Measurements from ENCODE around the gene BLCAP. TPM values are rescaled to one million over a fixed set of nuclear protein-coding genes. Genes with fewer than 3 reads are reported as not detected.
A peak's percentile ranks its signal among the peaks of the same experiment; 100 is the strongest.
"Not testable (repeated sequence)": the region's sequence is repeated elsewhere in the genome, so short reads cannot be mapped to it uniquely, and the experiment has no call there.

The BLCAP gene, protein sequence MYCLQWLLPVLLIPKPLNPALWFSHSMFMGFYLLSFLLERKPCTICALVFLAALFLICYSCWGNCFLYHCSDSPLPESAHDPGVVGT
- total RNA-seq (ENCODE audit: unreplicated experiment), result 97.2 TPM
- long read RNA-seq, transcript BLCAP-215 (2 exons, 2,017 nt), result major isoform, 43 of 49 reads
- long read RNA-seq, partial matches to known transcripts, result 4 of 49 reads
- long read RNA-seq, other reads (novel, unspliced or antisense), result 1 of 49 reads

DNA sequence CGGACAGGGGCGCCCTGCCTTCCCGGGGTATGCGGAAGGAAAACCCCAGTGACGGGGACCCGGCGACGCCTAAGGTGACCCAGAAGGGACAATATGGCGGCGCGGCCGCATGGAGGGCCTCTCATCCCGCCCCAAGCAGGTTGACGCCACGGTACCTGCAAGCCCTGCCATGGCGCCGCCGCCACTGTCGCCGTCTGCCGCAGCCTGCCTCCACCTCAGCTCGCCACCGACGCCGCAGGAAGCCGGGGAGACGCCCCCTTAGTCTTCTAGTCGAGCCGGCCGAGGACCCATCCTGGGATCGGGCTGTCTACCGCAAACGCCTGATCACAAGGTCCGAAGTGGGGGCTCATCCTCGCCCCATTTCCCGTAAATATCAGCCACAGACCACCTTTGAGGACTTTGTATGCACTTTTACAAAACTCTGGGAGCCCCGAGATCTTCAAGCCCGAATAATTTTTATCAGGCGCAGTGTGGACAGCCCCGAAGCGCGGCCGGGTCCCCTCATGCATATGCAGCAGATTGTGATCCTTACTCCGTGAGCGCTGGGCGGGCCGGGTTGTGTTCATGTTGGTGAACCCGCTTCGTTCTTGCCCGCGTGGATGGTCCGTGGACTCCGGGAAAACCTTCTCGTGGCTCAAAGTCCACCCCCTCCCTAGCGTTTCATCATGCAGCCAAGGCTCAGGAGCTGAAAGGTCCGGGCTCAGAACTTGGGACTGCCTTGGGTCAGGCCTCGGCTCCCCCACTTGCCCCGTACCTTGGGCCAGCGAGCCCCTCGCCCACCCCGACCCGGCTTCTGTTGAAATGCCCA is at the start of gene BLCAP:
Gene BLCAP, minus strand, starts transcription at position 239 of the 808 bp plus-strand sequence. CDS start 8,702 bp downstream, outside the sequence.
- peak within 1 kb of the TSS; percentile 99 for H3K27ac Mint-ChIP-seq (ENCODE audit: unreplicated experiment)
- peaks cover 5% of the 10 kb centered on the region for H3K9me3 Mint-ChIP-seq (ENCODE audit: unreplicated experiment)
- peak; percentile 88 for DNase-seq
- peaks cover 34% of the 10 kb centered on the region for H3K4me1 Mint-ChIP-seq (ENCODE audit: low read depth, unreplicated experiment)
- TF ChIP-seq CTCF (IDR thresholded peaks at IDR 0.05; ENCODE audit: partially characterized antibody, unreplicated experiment), result no peak
- peaks cover 8% of the 10 kb centered on the region for H3K27me3 Mint-ChIP-seq (ENCODE audit: unreplicated experiment)
- H3K4me3 Mint-ChIP-seq (ENCODE audit: unreplicated experiment), result peak within 1 kb of the TSS; percentile 95
- no peaks in the 10 kb centered on the region for H3K36me3 Mint-ChIP-seq (ENCODE audit: unreplicated experiment)

- DNase-seq; H3K9me3 Mint-ChIP-seq (ENCODE audit: unreplicated experiment); H3K4me1 Mint-ChIP-seq (ENCODE audit: low read depth, unreplicated experiment); H3K36me3 Mint-ChIP-seq (ENCODE audit: unreplicated experiment); H3K27me3 Mint-ChIP-seq (ENCODE audit: unreplicated experiment); H3K27ac Mint-ChIP-seq (ENCODE audit: unreplicated experiment); H3K4me3 Mint-ChIP-seq (ENCODE audit: unreplicated experiment): not testable (repeated sequence)
Measured at GRCh38 chr20:37577436-37577835, 49.8 kb upstream of the BLCAP start.

DNA sequence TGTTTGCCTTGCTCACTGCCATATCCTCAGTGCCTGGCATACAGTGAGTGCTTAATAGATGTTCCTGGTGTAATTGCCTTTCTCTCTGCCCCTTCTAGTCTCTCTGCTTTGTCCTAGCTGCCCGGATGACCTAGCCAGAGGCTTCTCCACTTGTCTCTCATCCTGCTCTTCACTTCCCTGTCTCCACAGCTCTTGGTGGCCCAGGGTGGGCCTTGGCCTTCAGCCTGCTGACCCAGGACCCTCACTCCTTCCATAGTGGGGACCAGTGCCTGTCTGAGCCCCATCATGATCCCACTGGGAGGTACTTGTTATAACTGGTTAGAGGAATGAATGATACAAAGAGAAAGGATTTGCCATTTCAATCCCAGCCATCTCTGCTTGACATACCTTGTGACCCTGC is 49.2 kb upstream of the BLCAP start:
- Mint-ChIP-seq H3K9me3 (ENCODE audit: unreplicated experiment) (peaks cover 5% of the 10 kb centered on the region), H3K4me1 (ENCODE audit: low read depth, unreplicated experiment) (peaks cover 5% of the 10 kb centered on the region), H3K27ac (ENCODE audit: unreplicated experiment) (no peak overlapping the region), H3K4me3 (ENCODE audit: unreplicated experiment) (no peak overlapping the region), H3K36me3 (ENCODE audit: unreplicated experiment) (no peaks in the 10 kb centered on the region), H3K27me3 (ENCODE audit: unreplicated experiment) (peaks cover 3% of the 10 kb centered on the region)
- DNase-seq, result no peak
- no peak for TF ChIP-seq CTCF (IDR thresholded peaks at IDR 0.05; ENCODE audit: partially characterized antibody, unreplicated experiment)

DNA sequence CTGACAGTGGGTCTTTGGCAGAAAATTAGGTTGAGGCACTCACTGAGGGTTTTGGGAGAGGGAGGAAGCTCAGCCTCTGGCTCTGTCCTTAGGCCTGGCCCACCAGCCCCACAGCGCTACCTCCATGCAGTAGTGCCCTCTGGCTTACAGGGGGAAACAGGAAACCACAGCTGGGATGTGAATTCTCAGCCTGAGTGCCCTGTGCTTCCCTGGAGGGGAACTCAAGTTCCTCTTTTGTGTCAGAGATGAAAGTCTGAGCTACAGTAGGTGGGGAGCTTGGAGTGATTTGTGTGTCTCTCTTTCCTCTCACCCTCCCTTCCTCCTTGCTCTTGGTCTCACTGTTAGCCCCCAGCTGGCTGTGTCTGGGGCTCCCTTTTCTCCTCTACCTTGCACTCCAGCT is 48.2 kb upstream of the BLCAP start:
- Mint-ChIP-seq H3K9me3 (ENCODE audit: unreplicated experiment) (peaks cover 5% of the 10 kb centered on the region), H3K4me1 (ENCODE audit: low read depth, unreplicated experiment) (peaks cover 5% of the 10 kb centered on the region), H3K4me3 (ENCODE audit: unreplicated experiment) (no peak overlapping the region), H3K36me3 (ENCODE audit: unreplicated experiment) (no peaks in the 10 kb centered on the region), H3K27me3 (ENCODE audit: unreplicated experiment) (peaks cover 3% of the 10 kb centered on the region), H3K27ac (ENCODE audit: unreplicated experiment) (no peak overlapping the region)
- no peak for TF ChIP-seq CTCF (IDR thresholded peaks at IDR 0.05; ENCODE audit: partially characterized antibody, unreplicated experiment)
- no peak for DNase-seq

DNA sequence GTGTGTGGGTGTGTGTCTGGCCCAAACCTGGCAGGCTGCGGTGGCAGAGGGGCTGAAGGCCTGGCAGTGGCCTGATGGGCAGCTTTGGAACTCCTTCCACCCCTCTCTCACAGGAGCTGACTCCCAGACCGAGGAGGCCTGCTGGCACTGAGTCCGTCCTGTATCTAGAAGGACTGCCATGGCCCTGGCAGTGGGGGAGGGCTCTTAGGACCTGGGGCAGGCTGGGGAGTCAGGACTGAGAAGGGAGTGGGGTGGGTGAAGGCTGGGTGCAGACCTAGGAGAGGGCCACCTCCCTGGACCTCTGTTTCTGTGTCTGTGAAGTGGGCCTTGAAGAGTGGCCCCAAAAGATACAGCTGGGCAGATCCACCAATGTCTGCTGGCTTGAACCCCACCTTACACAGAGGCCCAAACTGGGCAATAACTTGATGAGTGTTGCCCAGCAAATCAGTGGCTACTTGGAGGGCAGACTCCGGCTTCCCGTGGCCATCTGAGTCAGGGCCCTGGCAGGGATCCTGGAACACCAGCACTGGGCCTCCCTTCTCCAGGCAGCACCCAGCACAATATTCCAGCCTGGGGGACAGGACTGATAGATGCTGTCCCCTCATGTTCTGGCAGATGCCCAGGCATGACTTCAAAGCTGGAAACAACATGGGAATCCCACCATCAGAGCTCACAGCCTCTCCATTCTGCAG is 46.7 kb upstream of the BLCAP start:
- DNase-seq, result no peak
- Mint-ChIP-seq H3K36me3 (ENCODE audit: unreplicated experiment) (no peaks in the 10 kb centered on the region), H3K4me1 (ENCODE audit: low read depth, unreplicated experiment) (peaks cover 4% of the 10 kb centered on the region), H3K27me3 (ENCODE audit: unreplicated experiment) (peaks cover 3% of the 10 kb centered on the region), H3K4me3 (ENCODE audit: unreplicated experiment) (no peak overlapping the region), H3K9me3 (ENCODE audit: unreplicated experiment) (peaks cover 6% of the 10 kb centered on the region), H3K27ac (ENCODE audit: unreplicated experiment) (no peak overlapping the region)
- no peak for TF ChIP-seq CTCF (IDR thresholded peaks at IDR 0.05; ENCODE audit: partially characterized antibody, unreplicated experiment)

Data from glutamatergic neuron (in vitro differentiated cells).